HK-2 (cell line): ENCODE results near the gene SNAPC1.

Source experiments
- DNase-seq: peaks from one replicate; pipeline ENCODE4 v3.0.0-alpha.2; 2018; ENCODE audit not compliant: unreplicated experiment

Gene SNAPC1

GRCh38 chr14:61812347-61813095 is 50.3 kb downstream of the SNAPC1 start, which contains the start of gene SYT16:
SYT16 (plus strand) TSS chr14:61812703.
- no peak for DNase-seq

GRCh38 chr14:61813096-61813606 is 50.9 kb downstream of the SNAPC1 start:
- DNase-seq, result no peak

GRCh38 chr14:61822458-61822857 is 60.2 kb downstream of the SNAPC1 start:
- DNase-seq, result no peak

- no peak for DNase-seq
These were observed 70.6 kb downstream of the SNAPC1 start for GRCh38 chr14:61832783-61833182.

- no peak for DNase-seq
These were observed 74.0 kb downstream of the SNAPC1 start for GRCh38 chr14:61836184-61836583.

GRCh38 chr14:61836807-61837206 is 74.6 kb downstream of the SNAPC1 start:
- DNase-seq, result no peak

GRCh38 chr14:61837336-61838229 is 75.4 kb downstream of the SNAPC1 start:
- DNase-seq, result peak; percentile 74

- DNase-seq, result no peak
These were observed 76.5 kb downstream of the SNAPC1 start for GRCh38 chr14:61838661-61839245.

- no peak for DNase-seq
These were observed 77.3 kb downstream of the SNAPC1 start for GRCh38 chr14:61839507-61839906.

- DNase-seq, result no peak
These were observed 78.9 kb downstream of the SNAPC1 start for GRCh38 chr14:61841145-61841544.
